Lung (tissue), 12 donors: Measurements from ENCODE around the gene FOXP3. TPM values are rescaled to one million over a fixed set of nuclear protein-coding genes. Genes with fewer than 3 reads are reported as not detected.

Experiments used
- ATAC-seq: fragments of 200-7000 bp; cut with Tn5 transposase; one replicate; pipeline ENCODE4 v1.9.1; 2020; ENCODE audit warnings: moderate number of reproducible peaks; ENCODE audit not compliant: insufficient read depth, low FRiP score
- DNase-seq, 3 donors: peaks; one replicate each; pipeline ENCODE4 v3.0.0-alpha.2; 2013 to 2017
- H3K27ac ChIP-seq, 2 donors: one replicate each; pipeline ENCODE4 v1.5.1; 2013; ENCODE audit warnings: mild to moderate bottlenecking in 2 of 2, moderate library complexity in 2 of 2, control low read depth in 1 of 2, inconsistent platforms in 1 of 2, low read depth in 1 of 2, low read length in 1 of 2
- H3K27me3 ChIP-seq, 3 donors: one replicate each; pipeline ENCODE4 v1.5.1; 2013; ENCODE audit warnings: low read length in 2 of 3; ENCODE audit not compliant: control insufficient read depth in 3 of 3, insufficient read depth in 3 of 3
- H3K36me3 ChIP-seq, 4 donors: one replicate each; pipeline ENCODE4 v1.5.1; 2013; ENCODE audit warnings: low read length in 4 of 4, mild to moderate bottlenecking in 1 of 4, moderate library complexity in 1 of 4; ENCODE audit not compliant: control insufficient read depth in 4 of 4, insufficient read depth in 4 of 4
- H3K4me1 ChIP-seq, 5 donors: one replicate each; pipeline ENCODE4 v1.5.1; 2013; ENCODE audit warnings: low read length in 5 of 5, mild to moderate bottlenecking in 2 of 5, moderate library complexity in 1 of 5; ENCODE audit not compliant: control insufficient read depth in 5 of 5, insufficient read depth in 5 of 5
- H3K4me3 ChIP-seq: one replicate; pipeline ENCODE4 v1.5.1; 2013; ENCODE audit warnings: mild to moderate bottlenecking, control low read depth, moderate library complexity
- H3K9ac ChIP-seq, 2 donors: one replicate each; pipeline ENCODE4 v1.5.1; 2013; ENCODE audit warnings: low read length in 2 of 2, control low read depth in 1 of 2; ENCODE audit not compliant: insufficient read depth in 1 of 2
- H3K9me3 ChIP-seq, 4 donors: one replicate each; pipeline ENCODE4 v1.5.1; 2013; ENCODE audit warnings: low read length in 3 of 4, mild to moderate bottlenecking in 1 of 4, moderate library complexity in 1 of 4; ENCODE audit not compliant: control insufficient read depth in 4 of 4, insufficient read depth in 3 of 4
- WGBS, 2 donors: extraction: QIAGEN DNeasy Blood & Tissue Kit; methylation state at CpG; one replicate each; pipeline ENCODE4 v1.1.7; 2013; 5-methylcytosine and 5-hydroxymethylcytosine counted together
- polyA plus RNA-seq, 2 donors: library from polyadenylated mRNA; stranded (reverse); fragments of 200-250 nt; gene quantifications; one replicate each; pipeline ENCODE4 v1.2.1, GENCODE V29; 2013
- total RNA-seq, 2 donors: library from RNA; depleted of rRNA in 1 of 2; stranded (reverse); fragments of >200 nt in 1 of 2; gene quantifications; one replicate each; pipeline ENCODE4 v1.2.1, GENCODE V29; 2014 to 2021
- TF ChIP-seq, protein P1 (sequence below): IDR thresholded peaks from 2 replicates; pipeline ENCODE4 v1.5.1; 2012; ENCODE audit warnings: mild to moderate bottlenecking; ENCODE audit errors: control extremely low read depth, extremely low read depth
- donor health status: control.
- donor health status: control.
- donor health status: Bipolar disorder and iron deficiency.
- donor health status: healthy.
- donor health status: DM: yes; HTN: yes; CAD: no.

Gene FOXP3
- total and polyA plus RNA-seq, 4 donors, result 0.12 to 1.4 (median 0.48) TPM

DNA sequence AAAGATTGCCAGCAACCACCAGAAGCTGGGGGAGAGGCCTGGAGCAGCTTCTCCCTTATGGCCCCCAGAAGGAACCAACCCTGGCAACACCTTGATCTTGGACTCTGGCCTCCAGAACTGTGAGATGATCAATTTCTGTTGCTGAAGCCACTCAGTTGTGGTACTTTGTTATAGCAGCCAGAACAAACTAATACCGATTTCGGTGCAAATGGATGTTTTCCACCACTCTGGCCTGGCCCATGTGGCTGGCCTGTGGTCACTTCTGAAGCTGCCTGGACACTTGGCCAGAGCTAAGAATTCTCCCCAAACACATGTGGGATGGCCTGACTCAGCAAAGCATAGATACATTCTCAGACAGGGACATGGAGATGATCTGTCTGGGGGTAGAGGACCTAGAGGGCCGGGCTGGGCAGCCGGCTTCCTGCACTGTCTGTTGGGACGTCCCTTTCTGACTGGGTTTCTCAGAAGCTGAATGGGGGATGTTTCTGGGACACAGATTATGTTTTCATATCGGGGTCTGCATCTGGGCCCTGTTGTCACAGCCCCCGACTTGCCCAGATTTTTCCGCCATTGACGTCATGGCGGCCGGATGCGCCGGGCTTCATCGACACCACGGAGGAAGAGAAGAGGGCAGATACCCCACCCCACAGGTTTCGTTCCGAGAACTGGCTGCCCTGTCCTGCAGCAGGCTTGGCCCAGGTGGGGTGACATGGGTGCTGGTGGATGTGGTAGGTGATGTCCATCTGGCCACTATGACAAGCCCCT lies 4.1 kb downstream of the FOXP3 start:
- Histone ChIP-seq H3K9ac (no peak overlapping the region), H3K27ac (no peak overlapping the region), H3K4me3 (no peak overlapping the region), H3K36me3 (no peaks in the 10 kb centered on the region), H3K27me3 (no peaks in the 10 kb centered on the region), H3K4me1 (no peaks in the 10 kb centered on the region), H3K9me3 (peaks cover 0 to 3% (median 0%) of the 10 kb centered on the region in 4 donors)
- no peak for DNase-seq
- TF ChIP-seq, protein P1, sequence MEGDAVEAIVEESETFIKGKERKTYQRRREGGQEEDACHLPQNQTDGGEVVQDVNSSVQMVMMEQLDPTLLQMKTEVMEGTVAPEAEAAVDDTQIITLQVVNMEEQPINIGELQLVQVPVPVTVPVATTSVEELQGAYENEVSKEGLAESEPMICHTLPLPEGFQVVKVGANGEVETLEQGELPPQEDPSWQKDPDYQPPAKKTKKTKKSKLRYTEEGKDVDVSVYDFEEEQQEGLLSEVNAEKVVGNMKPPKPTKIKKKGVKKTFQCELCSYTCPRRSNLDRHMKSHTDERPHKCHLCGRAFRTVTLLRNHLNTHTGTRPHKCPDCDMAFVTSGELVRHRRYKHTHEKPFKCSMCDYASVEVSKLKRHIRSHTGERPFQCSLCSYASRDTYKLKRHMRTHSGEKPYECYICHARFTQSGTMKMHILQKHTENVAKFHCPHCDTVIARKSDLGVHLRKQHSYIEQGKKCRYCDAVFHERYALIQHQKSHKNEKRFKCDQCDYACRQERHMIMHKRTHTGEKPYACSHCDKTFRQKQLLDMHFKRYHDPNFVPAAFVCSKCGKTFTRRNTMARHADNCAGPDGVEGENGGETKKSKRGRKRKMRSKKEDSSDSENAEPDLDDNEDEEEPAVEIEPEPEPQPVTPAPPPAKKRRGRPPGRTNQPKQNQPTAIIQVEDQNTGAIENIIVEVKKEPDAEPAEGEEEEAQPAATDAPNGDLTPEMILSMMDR, result no peak
- WGBS, 2 donors, result 88 to 98% methylated on average over 16 to 17 of the region's 17 CpGs
- no peak for ATAC-seq

DNA sequence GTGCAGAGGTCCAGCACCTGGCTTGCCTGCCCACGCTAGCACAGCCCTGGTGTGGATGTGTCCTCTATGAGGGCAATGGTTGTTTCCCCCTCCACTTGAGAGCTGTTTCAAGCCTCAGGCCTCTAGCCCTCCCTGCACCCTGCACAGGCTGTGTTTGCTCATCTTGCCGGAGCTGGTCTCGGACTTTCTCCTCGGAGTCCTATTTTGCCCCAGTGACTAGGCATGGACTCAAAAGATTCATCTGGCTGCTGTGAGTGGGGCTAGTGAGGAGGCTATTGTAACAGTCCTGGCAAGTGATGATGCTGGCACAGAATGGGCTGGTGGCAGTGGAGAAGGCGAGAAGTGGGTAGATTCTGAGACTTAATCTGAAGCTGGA lies 5.8 kb downstream of the FOXP3 start:
- DNase-seq (no peak), ATAC-seq (no peak)
- Histone ChIP-seq H3K9me3 (peaks cover 0 to 3% (median 0%) of the 10 kb centered on the region in 4 donors), H3K4me3 (no peak overlapping the region), H3K9ac (no peak overlapping the region), H3K4me1 (no peaks in the 10 kb centered on the region), H3K27ac (no peak overlapping the region), H3K27me3 (no peaks in the 10 kb centered on the region), H3K36me3 (no peaks in the 10 kb centered on the region)
- WGBS, 2 donors, result 76 to 88% methylated on average over 5 of the region's 5 CpGs
- TF ChIP-seq, protein P1, result no peak

DNA sequence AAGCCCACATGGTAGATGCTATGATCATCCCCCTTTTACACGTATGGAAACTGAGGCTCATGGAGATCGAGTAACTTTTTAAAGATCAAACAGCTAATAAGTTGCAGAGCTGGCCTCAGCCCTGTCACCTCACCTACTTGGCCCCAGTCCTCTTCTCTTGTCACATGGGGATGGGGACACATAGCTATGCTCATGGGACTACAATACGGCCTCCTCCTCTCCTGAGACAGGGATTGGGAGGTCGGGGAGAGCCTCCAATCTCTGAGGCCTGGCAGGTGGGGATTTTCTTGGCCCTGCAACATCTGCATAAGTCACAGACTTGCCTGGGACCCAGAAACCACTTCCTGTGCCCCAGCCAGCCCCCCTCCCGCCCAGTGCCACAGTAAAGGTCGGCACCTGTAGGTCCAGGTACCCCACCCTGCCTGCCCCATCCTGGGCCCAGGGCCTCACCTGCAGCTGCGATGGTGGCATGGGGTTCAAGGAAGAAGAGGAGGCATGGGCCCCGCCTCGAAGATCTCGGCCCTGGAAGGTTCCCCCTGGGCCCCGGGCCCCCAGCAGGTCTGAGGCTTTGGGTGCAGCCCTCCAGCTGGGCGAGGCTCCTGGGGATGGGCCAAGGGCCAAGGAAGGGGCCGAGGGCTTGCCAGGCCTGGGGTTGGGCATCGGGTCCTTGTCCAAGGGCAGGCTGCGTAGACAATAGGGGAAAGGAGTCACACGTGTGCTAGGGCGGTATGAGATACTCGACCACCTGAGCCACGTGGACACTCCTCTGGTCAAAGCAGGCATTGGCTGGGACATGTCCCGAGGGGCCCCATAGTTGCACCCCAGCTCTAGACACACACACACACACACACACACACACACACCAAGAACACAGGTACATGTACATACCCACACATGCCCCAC lies 6.4 kb downstream of the FOXP3 start:
- WGBS, 2 donors, result 69 to 76% methylated on average over 15 to 20 of the region's 20 CpGs
- DNase-seq (no peak), ATAC-seq (no peak)
- no peaks in the 10 kb centered on the region for H3K27me3 ChIP-seq
- no peak overlapping the region for H3K27ac ChIP-seq
- TF ChIP-seq, protein P1, result no peak
- no peak overlapping the region for H3K9ac ChIP-seq
- H3K4me1 ChIP-seq, result no peaks in the 10 kb centered on the region
- H3K36me3 ChIP-seq, result no peaks in the 10 kb centered on the region
- H3K4me3 ChIP-seq, result no peak overlapping the region
- H3K9me3 ChIP-seq, result peaks cover 0 to 3% (median 0%) of the 10 kb centered on the region in 4 donors
